Measurements from ENCODE around the gene MRPL24.

The MRPL24 gene

DNA sequence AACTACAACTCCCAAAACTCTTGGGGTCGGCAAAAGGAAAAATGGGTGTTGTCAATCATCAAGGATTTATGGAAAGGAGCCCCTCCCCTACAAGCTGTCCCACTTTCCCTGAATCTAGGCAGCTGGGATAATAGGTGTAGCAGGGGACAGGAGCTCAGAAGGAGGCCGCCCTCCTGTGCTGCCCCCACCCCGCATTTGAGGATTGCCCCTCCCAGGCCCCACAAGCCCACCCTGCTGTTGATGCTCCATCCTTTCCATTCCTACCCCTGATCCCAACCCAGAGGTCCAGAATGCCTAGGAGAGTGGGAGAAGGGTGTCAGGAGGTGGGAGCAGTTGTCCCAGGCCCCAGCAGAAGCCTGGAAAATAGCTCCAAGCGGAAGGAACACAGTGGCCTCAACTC lies 1.9 kb upstream of the MRPL24 start:
- no peak for DNase-seq

- no peak for DNase-seq
Measured at GRCh38 chr1:156742017-156742416, 1.1 kb upstream of the MRPL24 start.

- DNase-seq = no peak
Measured at GRCh38 chr1:156741481-156741983, 644 bp upstream of the MRPL24 start.

DNA sequence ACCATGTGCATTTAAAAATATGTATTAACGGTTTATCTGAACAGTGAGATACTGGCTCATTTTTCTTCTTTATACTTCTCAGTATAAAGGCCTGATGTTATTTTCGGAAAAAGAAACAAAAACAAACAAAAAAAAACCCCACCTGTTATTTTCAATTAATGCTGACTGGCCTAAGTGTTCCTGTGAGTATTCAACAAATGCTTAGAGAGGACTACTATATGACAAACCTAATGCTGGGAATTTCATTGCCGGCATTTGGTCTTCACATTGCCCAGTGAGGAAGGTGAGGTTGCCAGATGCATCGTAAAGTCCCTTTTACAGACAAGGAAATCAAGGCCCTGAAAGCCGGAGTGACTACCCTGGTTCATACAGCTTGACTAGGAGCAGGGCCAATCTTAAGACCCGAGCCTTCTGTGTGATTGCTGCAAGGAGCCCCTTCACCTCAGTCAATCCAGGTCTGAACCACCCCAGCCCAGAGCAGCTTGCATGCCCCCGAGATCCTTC lies 599 bp downstream of the MRPL24 start:
- DNase-seq = no peak

GRCh38 chr1:156738916-156739315 lies 2.0 kb downstream of the MRPL24 start:
- no peak for DNase-seq

- DNase-seq = no peak
Measured at GRCh38 chr1:156738407-156738806, 2.5 kb downstream of the MRPL24 start.

- DNase-seq = no peak
Measured at GRCh38 chr1:156733989-156734584, 6.8 kb downstream of the MRPL24 start.

GRCh38 chr1:156728599-156729462 lies 12.1 kb downstream of the MRPL24 start, which contains the start of gene ISG20L2:
TSS of gene ISG20L2 (minus strand) at chr1:156728766. CDS start at chr1:156727652, 1,114 bp downstream.
- peak; percentile 99 for DNase-seq

DNA sequence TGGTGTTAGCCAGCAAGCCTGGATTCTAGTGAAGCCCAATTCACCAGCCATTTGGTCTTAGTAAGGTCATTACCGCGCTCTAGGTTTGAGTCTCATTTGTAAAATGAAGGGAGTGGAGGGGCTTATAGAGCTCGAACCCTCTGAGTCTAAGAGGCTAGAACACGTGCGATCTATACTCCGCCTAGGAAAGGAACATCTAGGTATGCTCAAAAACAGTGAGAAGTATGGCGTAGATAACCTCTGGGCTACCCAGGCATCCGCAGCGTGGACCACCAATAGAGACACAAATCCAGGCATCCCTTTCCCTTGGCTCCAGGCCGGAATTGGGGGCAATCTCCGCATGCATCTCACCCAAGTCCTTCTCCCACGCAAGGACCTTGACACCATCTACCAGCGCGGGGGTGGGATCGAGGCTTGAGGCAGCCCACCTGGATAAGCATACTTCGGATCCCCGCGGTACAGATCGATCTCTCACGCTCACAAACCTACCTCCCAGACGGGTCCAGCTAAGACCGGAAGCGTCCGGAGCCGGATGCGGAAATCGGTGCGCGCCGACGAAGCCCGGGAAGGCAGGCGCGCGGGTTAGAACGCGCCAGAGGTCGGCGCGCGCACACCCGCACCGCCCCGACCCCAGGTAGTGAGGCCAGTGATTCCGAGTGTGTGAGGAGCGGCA lies 12.8 kb downstream of the MRPL24 start, which contains the start of gene METTL25B:
METTL25B (plus strand) TSS at position 544 of the 673 bp plus-strand sequence. CDS start 636 bp downstream, outside the sequence.
- DNase-seq = peak; percentile 80

DNA sequence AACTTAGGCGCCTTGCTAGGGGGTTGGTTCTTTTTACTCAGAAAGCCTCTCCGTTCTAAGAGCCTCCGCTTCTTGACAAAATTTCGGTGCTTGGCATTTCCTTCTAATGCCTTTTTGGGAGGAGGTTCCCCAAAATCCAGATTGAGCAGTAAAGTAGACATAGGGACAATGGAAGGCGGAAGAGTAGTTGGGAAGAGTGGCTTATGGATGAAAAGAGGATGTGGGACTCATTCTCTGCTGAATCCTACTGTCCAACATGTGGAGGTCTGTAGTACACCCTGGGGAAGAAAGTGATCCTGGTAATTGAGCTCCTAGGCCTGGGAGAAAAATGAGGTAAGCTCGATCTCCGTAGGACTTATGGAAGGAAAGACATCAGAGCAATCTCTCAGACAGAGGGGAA lies 13.4 kb downstream of the MRPL24 start:
- DNase-seq = no peak

- peak; percentile 38 for DNase-seq
Measured at GRCh38 chr1:156726549-156727226, 14.2 kb downstream of the MRPL24 start.

DNA sequence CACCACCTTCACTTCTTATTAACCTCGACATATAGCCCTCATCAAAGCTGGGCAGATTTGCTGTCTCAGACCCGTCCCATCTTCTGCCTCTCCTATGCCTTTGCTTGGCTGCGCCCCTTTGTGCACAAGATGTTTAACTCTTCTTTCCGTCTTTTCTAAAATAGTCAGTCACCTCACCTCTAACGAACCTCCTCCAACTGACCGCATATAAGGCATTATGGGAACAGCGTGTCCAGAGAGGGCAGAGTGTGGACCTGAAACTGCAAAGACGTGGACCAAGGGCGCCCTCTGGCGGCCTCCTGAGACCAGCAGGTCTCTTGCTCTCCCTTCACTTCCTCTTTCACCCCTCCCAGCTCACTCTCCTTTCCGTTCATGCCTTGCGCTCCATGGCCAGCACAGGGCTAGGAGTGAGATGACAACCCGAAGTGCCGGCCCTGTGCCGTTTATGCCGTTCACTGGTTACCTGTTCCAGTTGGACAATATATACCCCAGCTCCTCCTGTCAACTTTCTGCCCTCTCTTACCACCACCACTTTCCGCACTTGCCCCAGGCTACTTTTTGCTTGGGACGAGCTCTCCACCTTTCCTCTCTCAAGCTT lies 15.1 kb downstream of the MRPL24 start:
- peak; percentile 86 for DNase-seq

DNA sequence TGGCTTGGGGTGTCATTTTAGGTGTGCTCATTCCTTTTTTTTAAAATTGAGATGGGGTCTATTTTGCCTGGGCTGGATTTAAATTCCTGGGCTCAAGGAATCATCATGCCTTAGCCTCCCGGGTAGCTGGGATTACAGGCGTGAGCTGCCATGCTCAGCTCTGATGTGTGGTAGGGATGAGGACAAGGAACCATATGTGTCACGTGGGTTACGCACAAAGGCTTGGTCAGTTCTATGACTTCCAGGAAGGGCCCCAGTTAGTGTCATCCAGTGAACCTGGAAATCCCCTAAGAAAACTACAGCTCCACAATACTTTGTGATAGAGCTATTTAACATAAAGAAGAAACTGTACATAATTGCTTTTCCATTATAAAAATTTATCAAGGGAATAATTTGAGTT lies 19.4 kb downstream of the MRPL24 start:
- DNase-seq = no peak

GRCh38 chr1:156721131-156721530 lies 19.8 kb downstream of the MRPL24 start:
- no peak for DNase-seq

GRCh38 chr1:156717351-156717750 lies 23.5 kb downstream of the MRPL24 start:
- DNase-seq = no peak

- DNase-seq = no peak
Measured at GRCh38 chr1:156714830-156715229, 26.1 kb downstream of the MRPL24 start.

DNA sequence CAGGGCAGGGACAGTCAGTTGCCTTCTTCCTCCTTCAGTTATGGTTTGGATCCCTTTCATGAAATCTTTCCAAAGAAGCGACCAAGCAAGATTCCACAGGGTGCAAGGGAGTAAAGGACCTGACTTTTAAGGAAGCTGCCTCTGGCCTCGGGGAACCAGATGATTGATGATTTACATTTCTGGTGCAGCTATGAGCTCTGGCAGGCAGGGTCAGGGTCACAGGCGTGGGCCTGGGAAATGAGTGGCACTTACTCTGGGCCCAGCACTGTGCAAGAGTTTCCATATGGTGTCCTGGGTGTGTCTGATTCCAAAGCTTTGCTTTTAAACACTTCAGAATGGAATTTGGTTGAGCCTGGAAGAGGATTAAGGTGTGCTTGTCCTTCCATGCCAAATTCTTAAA lies 28.3 kb downstream of the MRPL24 start:
- no peak for DNase-seq

- no peak for DNase-seq
Measured at GRCh38 chr1:156711011-156711817, 29.7 kb downstream of the MRPL24 start.

GRCh38 chr1:156709757-156710489 lies 31.0 kb downstream of the MRPL24 start:
- DNase-seq = peak; percentile 55

- no peak for DNase-seq
Measured at GRCh38 chr1:156709031-156709430, 31.9 kb downstream of the MRPL24 start.

Data from DMS153 (cell line).